Pancreas (tissue), 10 donors: ENCODE data around the gene HABP4. TPM values are rescaled to one million over a fixed set of nuclear protein-coding genes. Genes with fewer than 3 reads are reported as not detected.

ENCODE experiments used
- ATAC-seq, 4 donors: fragments of 200-7000 bp; cut with Tn5 transposase; one replicate each; pipeline versions ENCODE4 v1.8.0 to v1.9.1; 2020; ENCODE audit warnings: mild to moderate bottlenecking in 4 of 4, moderate library complexity in 4 of 4
- DNase-seq, 6 donors: peaks; one replicate each; pipeline ENCODE4 v3.0.0-alpha.2; 2020
- FAIRE-seq: peaks from 2 replicates; lab custom pipeline; 2012; peaks lifted over from hg19 to GRCh38; lab: Jason Lieb, UNC
- H3K27ac ChIP-seq, 4 donors: fragments of 200-600 bp; sonication (generic); 1 replicate in 3 of 4; 2 replicates in 1 of 4; pipeline versions ENCODE4 v1.5.0 to v1.8.0; 2020
- H3K27me3 ChIP-seq, 4 donors: fragments of 200-600 bp; one replicate each; pipeline ENCODE4 v1.8.0; 2021
- H3K36me3 ChIP-seq, 3 donors: fragments of 200-600 bp; sonication (generic) in 1 of 3; one replicate each; pipeline versions ENCODE4 v1.5.0 to v1.8.0; 2020 to 2021
- H3K4me1 ChIP-seq, 3 donors: fragments of 200-600 bp; one replicate each; pipeline ENCODE4 v1.8.0; 2021
- H3K4me3 ChIP-seq, 4 donors: fragments of 200-600 bp; sonication (generic) in 2 of 4; one replicate each; pipeline versions ENCODE4 v1.5.0 to v1.8.0; 2020 to 2021
- H3K9me3 ChIP-seq, 4 donors: fragments of 200-600 bp; one replicate each; pipeline ENCODE4 v1.8.0; 2021
- WGBS, 2 donors: extraction: QIAGEN DNeasy Blood & Tissue Kit; methylation state at CpG; one replicate each; pipeline ENCODE4 v1.1.7; 2013; 5-methylcytosine and 5-hydroxymethylcytosine counted together
- intact Hi-C, 3 donors: fragments of 100-400 bp; cut with DNase I; formaldehyde crosslinking; loops; one replicate each; pipeline versions ENCODE4 v1.11.1 to v1.14.2; 2022
- polyA plus RNA-seq, 2 donors: library from polyadenylated mRNA; stranded (reverse); fragments of 200-250 nt; gene quantifications; one replicate each; pipeline ENCODE4 v1.2.3, GENCODE V29; 2013
- total RNA-seq, 6 donors: library from RNA; stranded (reverse); fragmentation: NEBNext Ultra II Directional in 4 of 6; extraction: Animal tissue kit (Norgen Biotek cat#: 25700) in 4 of 6; gene quantifications; one replicate each; pipeline versions ENCODE4 v1.2.1 to v1.2.4, GENCODE V29; 2021 to 2023
- TF ChIP-seq, protein P1 (sequence below), 4 donors: fragments of 200-600 bp; sonication (generic) in 3 of 4; IDR thresholded peaks; one replicate each; pipeline versions ENCODE4 v1.5.0 to v1.8.0; 2021; ENCODE audit warnings: antibody characterized with exemption in 4 of 4
- donor health status: healthy with polysubstance abuse.
- donor health status: DM: no; HTN: no; CAD: no; lungs with moderate emphysema.
- donor health status: DM: no; HTN: no; CAD: no.
- donor health status: control.
- donor health status: control.
- donor health status: Bipolar disorder and iron deficiency.
- donor health status: DM: yes; HTN: yes; CAD: no.
- donor health status: DM: no; HTN: no; CAD: no.
- donor health status: DM: no; HTN: no; CAD: no.
- donor health status: DM: yes; HTN: yes; CAD: no.

The HABP4 gene
- total and polyA plus RNA-seq, 8 donors, result 2.8 to 13.0 (median 4.0) TPM

- H3K4me1 ChIP-seq, result no peaks in the 10 kb centered on the region
- no peaks in the 10 kb centered on the region for H3K27me3 ChIP-seq
- no peaks in the 10 kb centered on the region for H3K36me3 ChIP-seq
- H3K4me3 ChIP-seq, result no peak overlapping the region
- WGBS, 2 donors, result 95 to 96% methylated on average over 7 of the region's 7 CpGs
- intact Hi-C loops, result no loop called here
- H3K27ac ChIP-seq, result no peak overlapping the region
- no peak for ATAC-seq
- TF ChIP-seq, protein P1, sequence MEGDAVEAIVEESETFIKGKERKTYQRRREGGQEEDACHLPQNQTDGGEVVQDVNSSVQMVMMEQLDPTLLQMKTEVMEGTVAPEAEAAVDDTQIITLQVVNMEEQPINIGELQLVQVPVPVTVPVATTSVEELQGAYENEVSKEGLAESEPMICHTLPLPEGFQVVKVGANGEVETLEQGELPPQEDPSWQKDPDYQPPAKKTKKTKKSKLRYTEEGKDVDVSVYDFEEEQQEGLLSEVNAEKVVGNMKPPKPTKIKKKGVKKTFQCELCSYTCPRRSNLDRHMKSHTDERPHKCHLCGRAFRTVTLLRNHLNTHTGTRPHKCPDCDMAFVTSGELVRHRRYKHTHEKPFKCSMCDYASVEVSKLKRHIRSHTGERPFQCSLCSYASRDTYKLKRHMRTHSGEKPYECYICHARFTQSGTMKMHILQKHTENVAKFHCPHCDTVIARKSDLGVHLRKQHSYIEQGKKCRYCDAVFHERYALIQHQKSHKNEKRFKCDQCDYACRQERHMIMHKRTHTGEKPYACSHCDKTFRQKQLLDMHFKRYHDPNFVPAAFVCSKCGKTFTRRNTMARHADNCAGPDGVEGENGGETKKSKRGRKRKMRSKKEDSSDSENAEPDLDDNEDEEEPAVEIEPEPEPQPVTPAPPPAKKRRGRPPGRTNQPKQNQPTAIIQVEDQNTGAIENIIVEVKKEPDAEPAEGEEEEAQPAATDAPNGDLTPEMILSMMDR (IDR thresholded peaks at IDR 0.05), result no peak
- no peak for DNase-seq
- no peak for FAIRE-seq
- H3K9me3 ChIP-seq, result no peaks in the 10 kb centered on the region
Measured at GRCh38 chr9:96459268-96460007, 9.5 kb downstream of the HABP4 start.

DNA sequence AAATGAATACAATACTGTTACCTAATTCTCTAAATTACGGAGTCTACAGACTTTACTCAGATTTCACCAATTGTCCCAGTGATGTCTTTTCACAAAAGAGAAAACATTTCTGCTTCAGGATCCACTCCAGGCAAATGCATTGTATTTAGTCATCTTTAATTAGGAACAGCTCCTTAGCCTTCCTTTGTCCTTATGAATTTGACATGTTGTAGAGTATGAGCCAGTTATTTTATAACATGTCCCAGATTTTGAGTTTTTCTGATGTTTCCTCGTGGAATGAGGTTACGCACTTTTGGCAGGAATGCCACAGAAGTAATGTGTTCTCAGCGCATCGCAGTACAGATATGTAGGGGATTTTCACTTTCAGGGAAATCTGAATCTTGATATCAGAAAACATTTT is 10.5 kb downstream of the HABP4 start:
- H3K9me3 ChIP-seq, result no peaks in the 10 kb centered on the region
- no peaks in the 10 kb centered on the region for H3K4me1 ChIP-seq
- no peaks in the 10 kb centered on the region for H3K27me3 ChIP-seq
- TF ChIP-seq, protein P1 (IDR thresholded peaks at IDR 0.05), result no peak
- 85 to 88% methylated on average over 5 of the region's 5 CpGs for WGBS, 2 donors
- intact Hi-C loops, result no loop called here
- FAIRE-seq (no peak), DNase-seq (no peak), ATAC-seq (no peak)
- H3K36me3 ChIP-seq, result no peaks in the 10 kb centered on the region
- no peak overlapping the region for H3K27ac ChIP-seq
- H3K4me3 ChIP-seq, result no peak overlapping the region

DNA sequence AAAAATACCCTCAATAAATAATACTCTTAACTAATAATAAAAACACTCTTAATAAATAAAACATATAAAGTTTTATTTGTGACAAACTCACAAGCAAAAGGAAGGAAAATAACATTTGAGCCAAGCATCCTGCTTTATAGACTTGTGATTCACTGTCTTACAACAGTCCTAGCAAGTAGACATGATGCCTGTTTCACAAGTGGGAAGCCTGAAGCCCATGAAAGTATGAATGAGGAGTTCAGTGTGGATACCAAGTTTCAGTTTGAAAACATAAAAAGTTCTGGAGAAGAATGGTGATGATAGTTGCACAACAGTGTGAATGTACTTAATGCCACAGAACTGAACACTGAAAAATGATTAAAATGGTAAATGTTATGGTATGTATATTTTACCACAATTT is 10.9 kb downstream of the HABP4 start:
- H3K9me3 ChIP-seq, result no peaks in the 10 kb centered on the region
- FAIRE-seq, result no peak
- H3K27me3 ChIP-seq, result no peaks in the 10 kb centered on the region
- H3K4me3 ChIP-seq, result no peak overlapping the region
- intact Hi-C loops, result no loop called here
- no peak for ATAC-seq
- no peak for DNase-seq
- H3K36me3 ChIP-seq, result no peaks in the 10 kb centered on the region
- TF ChIP-seq, protein P1 (IDR thresholded peaks at IDR 0.05), result no peak
- no peaks in the 10 kb centered on the region for H3K4me1 ChIP-seq
- no peak overlapping the region for H3K27ac ChIP-seq

DNA sequence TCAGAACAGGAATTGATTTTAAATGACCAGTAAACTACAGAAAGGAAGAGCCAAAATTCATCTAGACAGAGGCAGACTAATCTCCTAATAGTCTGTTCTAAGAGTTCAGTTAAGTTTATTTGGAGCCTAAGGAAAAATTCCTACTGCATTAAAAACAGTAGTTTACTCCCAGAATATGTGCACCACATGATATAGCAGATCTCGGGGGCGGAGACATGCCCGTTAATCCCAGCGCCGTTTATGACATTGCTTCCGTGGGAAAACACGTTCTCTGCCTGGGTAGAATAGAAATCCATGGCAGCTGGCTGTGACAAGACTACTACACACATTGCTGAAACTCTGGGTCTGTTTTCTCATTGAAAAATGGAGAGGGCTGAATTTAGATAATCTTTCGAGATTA is 11.4 kb downstream of the HABP4 start:
- Histone ChIP-seq H3K27me3 (no peaks in the 10 kb centered on the region), H3K27ac (no peak overlapping the region), H3K4me1 (no peaks in the 10 kb centered on the region), H3K9me3 (no peaks in the 10 kb centered on the region), H3K4me3 (no peak overlapping the region), H3K36me3 (no peaks in the 10 kb centered on the region)
- FAIRE-seq (no peak), DNase-seq (no peak), ATAC-seq (no peak)
- TF ChIP-seq, protein P1 (IDR thresholded peaks at IDR 0.05), result no peak
- WGBS, 2 donors, result 90% methylated on average over 8 of the region's 8 CpGs
- intact Hi-C loops, result no loop called here

DNA sequence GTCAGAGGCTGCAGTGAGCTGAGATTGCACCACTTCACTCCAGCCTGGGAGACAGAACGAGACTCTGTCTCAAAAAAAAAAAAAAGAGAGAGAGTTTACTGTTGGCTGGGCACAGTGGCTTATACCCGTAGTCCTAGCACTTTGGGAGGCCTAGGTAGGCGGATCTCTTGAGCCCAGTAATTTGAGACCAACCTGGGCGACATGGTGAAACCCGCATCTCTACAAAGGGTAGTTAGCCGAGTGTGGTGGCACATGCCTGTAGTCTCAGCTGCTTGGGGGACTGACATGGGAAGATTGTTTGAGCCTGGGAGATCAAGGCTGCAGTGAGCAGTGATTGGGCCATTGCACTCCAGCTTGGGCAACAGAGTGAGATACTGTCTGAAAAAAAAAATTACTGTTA is 12.6 kb downstream of the HABP4 start:
- Histone ChIP-seq H3K27ac (no peak overlapping the region), H3K27me3 (no peaks in the 10 kb centered on the region), H3K36me3 (no peaks in the 10 kb centered on the region), H3K4me3 (no peak overlapping the region), H3K4me1 (no peaks in the 10 kb centered on the region), H3K9me3 (no peaks in the 10 kb centered on the region)
- 93 to 94% methylated on average over 6 of the region's 6 CpGs for WGBS, 2 donors
- intact Hi-C loops, result no loop called here
- DNase-seq (no peak), ATAC-seq (no peak), FAIRE-seq (no peak)
- TF ChIP-seq, protein P1 (IDR thresholded peaks at IDR 0.05), result no peak
